Activated CD8-positive, alpha-beta memory T cell treated with anti-CD3 and anti-CD28 coated beads for 36 hours (primary cell): ENCODE measurements around the gene TCOF1. TPM values are rescaled to one million over a fixed set of nuclear protein-coding genes. Genes with fewer than 3 reads are reported as not detected.

Experiments used
- CTCF ChIA-PET: fragments of 350-600 bp; sonication (Branson Sonifier 250); formaldehyde crosslinking; loops from one replicate; lab custom pipeline; 2021; ENCODE audit warnings: antibody characterized with exemption; lab: Charles Lee
- POLR2A ChIA-PET: fragments of 350-600 bp; sonication (Branson Sonifier 250); formaldehyde crosslinking; loops from one replicate; lab custom pipeline; 2021; ENCODE audit warnings: antibody characterized with exemption; lab: Charles Lee
- total RNA-seq, 2 experiments: library from RNA; stranded (reverse); gene quantifications; one replicate each; pipeline ENCODE4 v1.2.3, GENCODE V29; 2021

Gene TCOF1
- total RNA-seq, 2 experiments from 2014 or later: 127 to 134 TPM

- ChIA-PET POLR2A (no interaction called here), CTCF (no interaction called here)
Measured at GRCh38 chr5:150429410-150429873, 71.9 kb downstream of the TCOF1 start.

- CTCF ChIA-PET: interaction anchor here (0.7 kb wide), 1 partner anchor 45 kb away, joined by 3 read pairs; no protein-coding TSS in a partner anchor
- POLR2A ChIA-PET: no interaction called here
Measured at GRCh38 chr5:150431048-150431447, 73.6 kb downstream of the TCOF1 start.

- CTCF ChIA-PET: no interaction called here
Measured at GRCh38 chr5:150431574-150431973, 74.1 kb downstream of the TCOF1 start.

GRCh38 chr5:150434464-150434863, 77.0 kb downstream of the TCOF1 start:
- POLR2A ChIA-PET: no interaction called here
- CTCF ChIA-PET: interaction anchor here (1.7 to 4.2 kb wide), 4 partner anchors 10 to 58 kb away, joined by 4 to 29 read pairs (median 15); partner anchors contain the start of gene CD74

More at GRCh38 chr5:150431574-150431973, 74.1 kb downstream of the TCOF1 start:
- POLR2A ChIA-PET: no interaction called here

GRCh38 chr5:150436141-150436680, 78.7 kb downstream of the TCOF1 start:
- ChIA-PET POLR2A (no interaction called here), CTCF (interaction anchor here (0.8 to 4.2 kb wide), 10 partner anchors 8 to 86 kb away, joined by 3 to 29 read pairs (median 4); partner anchors contain the start of gene CD74)

GRCh38 chr5:150438873-150439546, 81.5 kb downstream of the TCOF1 start:
- POLR2A ChIA-PET: no interaction called here
- CTCF ChIA-PET: interaction anchor here (0.7 to 1.8 kb wide), 4 partner anchors 7 to 196 kb away, joined by 4 to 7 read pairs (median 4); partner anchors contain the start of gene RPS14

- CTCF ChIA-PET: no interaction called here
- POLR2A ChIA-PET: interaction anchor here (0.6 kb wide), 1 partner anchor 10 kb away, joined by 3 read pairs; no protein-coding TSS in a partner anchor
Measured at GRCh38 chr5:150440948-150441812, 83.7 kb downstream of the TCOF1 start.

- ChIA-PET CTCF (no interaction called here), POLR2A (interaction anchor here (0.6 to 2.1 kb wide), 3 partner anchors 9 to 31 kb away, joined by 3 to 7 read pairs (median 3); partner anchors contain the start of gene CD74)
Measured at GRCh38 chr5:150441813-150442698, 84.6 kb downstream of the TCOF1 start.

GRCh38 chr5:150442699-150443080, 85.2 kb downstream of the TCOF1 start:
- ChIA-PET CTCF (no interaction called here), POLR2A (interaction anchor here (0.6 to 2.1 kb wide), 2 partner anchors 30 to 32 kb away, joined by 3 to 7 read pairs; partner anchors contain the start of gene CD74)

GRCh38 chr5:150443242-150444075, 86.0 kb downstream of the TCOF1 start:
- ChIA-PET POLR2A (interaction anchor here (2.1 kb wide), 1 partner anchor 30 kb away, joined by 7 read pairs; the partner anchor contains the start of gene CD74), CTCF (interaction anchor here (2.0 kb wide), 1 partner anchor 8 kb away, joined by 5 read pairs; no protein-coding TSS in a partner anchor)

GRCh38 chr5:150444770-150445169, 87.3 kb downstream of the TCOF1 start:
- ChIA-PET POLR2A (interaction anchor here (0.6 kb wide), 1 partner anchor 30 kb away, joined by 3 read pairs; no protein-coding TSS in a partner anchor), CTCF (interaction anchor here (0.6 to 2.0 kb wide), 2 partner anchors 9 to 256 kb away, joined by 3 to 5 read pairs; partner anchors contain the start of gene RBM22)

GRCh38 chr5:150446088-150446487, 88.6 kb downstream of the TCOF1 start:
- ChIA-PET POLR2A (interaction anchor here (0.6 to 1.1 kb wide), 3 partner anchors 35 to 255 kb away, joined by 3 to 4 read pairs (median 3); partner anchors contain the start of gene RBM22), CTCF (interaction anchor here (0.6 to 1.5 kb wide), 5 partner anchors 8 to 780 kb away, joined by 3 to 4 read pairs (median 4); no protein-coding TSS in a partner anchor)

GRCh38 chr5:150446583-150446982, 89.1 kb downstream of the TCOF1 start:
- ChIA-PET CTCF (interaction anchor here (0.6 to 1.5 kb wide), 5 partner anchors 9 to 780 kb away, joined by 3 to 4 read pairs (median 4); no protein-coding TSS in a partner anchor), POLR2A (interaction anchor here (0.6 to 1.1 kb wide), 3 partner anchors 35 to 254 kb away, joined by 3 to 4 read pairs (median 3); partner anchors contain the start of gene RBM22)

GRCh38 chr5:150447188-150447587, 89.7 kb downstream of the TCOF1 start:
- POLR2A ChIA-PET: interaction anchor here (0.6 kb wide), 1 partner anchor 562 kb away, joined by 3 read pairs; no protein-coding TSS in a partner anchor
- CTCF ChIA-PET: no interaction called here

- CTCF ChIA-PET: no interaction called here
- POLR2A ChIA-PET: no interaction called here
Measured at GRCh38 chr5:150448334-150448733, 90.8 kb downstream of the TCOF1 start.

- POLR2A ChIA-PET: interaction anchor here (0.6 to 1.6 kb wide), 3 partner anchors 38 to 252 kb away, joined by 3 to 11 read pairs (median 6); partner anchors contain the start of gene RBM22
- CTCF ChIA-PET: interaction anchor here (1.0 to 1.5 kb wide), 4 partner anchors 10 to 252 kb away, joined by 3 to 5 read pairs (median 4); partner anchors contain the start of gene RBM22
Measured at GRCh38 chr5:150448952-150449516, 91.5 kb downstream of the TCOF1 start.
